HG03139 (cell line): Measurements from ENCODE around the gene CDKN2B-AS1.

Experiments
- ATAC-seq: cut with Tn5 transposase; IDR thresholded peaks from one replicate; pipeline ENCODE4 v1.9.1; 2021; ENCODE audit not compliant: unreplicated experiment

The CDKN2B-AS1 gene

DNA sequence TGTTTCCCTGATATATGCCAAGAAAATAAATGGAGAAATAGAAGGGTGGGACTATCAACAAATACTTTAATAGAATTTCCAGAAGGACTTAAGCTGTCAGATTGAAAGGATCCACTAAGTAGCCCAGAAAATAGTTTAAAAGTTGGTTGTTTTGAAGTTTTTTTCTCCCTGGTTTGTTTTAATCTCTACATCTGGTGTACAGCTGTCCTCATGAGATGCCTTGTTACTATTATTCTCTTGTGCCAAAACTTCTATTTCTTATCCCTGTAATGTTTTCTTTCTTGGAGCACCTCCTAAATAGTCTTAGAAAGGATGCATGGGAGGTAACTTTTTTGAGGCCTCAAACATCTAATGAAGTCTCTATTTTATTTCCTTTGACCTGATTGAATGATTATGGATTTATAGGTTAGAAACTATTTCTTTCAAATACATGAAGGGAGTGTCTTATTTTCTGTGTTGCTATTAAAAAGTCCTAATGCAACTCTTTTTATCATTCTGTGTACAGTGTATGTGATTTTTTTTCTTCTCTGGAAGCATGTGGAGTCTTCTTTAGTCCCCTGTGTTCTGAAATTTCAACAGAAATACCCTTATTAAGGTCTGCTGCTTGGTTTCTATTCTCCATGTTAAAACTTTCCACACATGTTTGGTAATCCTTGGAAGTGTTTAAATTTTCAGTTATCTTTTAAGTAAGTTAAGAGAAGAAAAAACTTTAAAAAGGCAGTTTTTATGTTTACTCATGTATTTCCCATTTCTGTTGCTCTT is 154.5 kb downstream of the CDKN2B-AS1 start:
- no peak for ATAC-seq

- ATAC-seq: no peak
These were observed 159.5 kb downstream of the CDKN2B-AS1 start for GRCh38 chr9:22154064-22154463.

- no peak for ATAC-seq
These were observed 162.0 kb downstream of the CDKN2B-AS1 start for GRCh38 chr9:22156586-22156985.

DNA sequence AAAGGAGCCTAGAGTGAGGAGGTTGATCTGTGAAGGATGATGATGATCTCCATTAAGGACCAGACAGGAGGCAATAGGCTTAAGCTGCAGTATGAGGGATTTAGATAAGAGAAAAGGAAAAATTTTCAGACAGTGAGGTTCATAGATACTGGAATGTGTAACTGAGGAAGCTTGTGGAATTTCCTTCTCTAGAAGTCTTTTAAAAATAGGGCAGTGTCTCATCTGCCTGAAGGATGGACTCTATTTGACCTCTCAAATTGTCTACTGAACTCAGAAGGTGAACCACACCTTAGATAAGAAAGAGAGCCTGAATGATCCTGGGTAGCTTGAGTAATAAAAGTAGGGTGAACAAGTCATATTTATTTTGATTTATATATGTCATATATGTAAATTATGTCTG is 162.7 kb downstream of the CDKN2B-AS1 start:
- ATAC-seq: no peak

GRCh38 chr9:22157828-22158227 is 163.2 kb downstream of the CDKN2B-AS1 start:
- no peak for ATAC-seq

DNA sequence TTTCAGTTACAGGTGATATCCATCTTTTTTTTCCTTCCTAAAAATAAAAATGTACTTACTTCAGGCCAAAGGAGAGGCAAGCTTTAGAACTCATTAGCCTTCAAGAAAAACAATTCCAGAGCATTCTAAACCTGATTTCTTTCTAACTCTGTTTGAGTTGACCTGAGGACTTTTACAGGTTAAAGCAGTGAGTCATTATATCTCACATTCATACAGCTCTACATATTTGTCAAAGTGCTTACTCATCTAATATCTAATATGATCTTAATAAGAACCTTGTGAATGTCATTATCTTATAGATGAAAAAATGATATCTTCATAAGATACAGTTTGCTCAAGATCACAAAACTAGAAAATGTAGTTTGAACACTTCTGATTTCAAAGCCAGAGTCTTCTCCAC is 163.7 kb downstream of the CDKN2B-AS1 start:
- ATAC-seq: no peak

GRCh38 chr9:22158927-22159346 is 164.3 kb downstream of the CDKN2B-AS1 start:
- ATAC-seq: no peak

- ATAC-seq: no peak
These were observed 165.0 kb downstream of the CDKN2B-AS1 start for GRCh38 chr9:22159586-22159985.

GRCh38 chr9:22160221-22160620 is 165.6 kb downstream of the CDKN2B-AS1 start:
- no peak for ATAC-seq

DNA sequence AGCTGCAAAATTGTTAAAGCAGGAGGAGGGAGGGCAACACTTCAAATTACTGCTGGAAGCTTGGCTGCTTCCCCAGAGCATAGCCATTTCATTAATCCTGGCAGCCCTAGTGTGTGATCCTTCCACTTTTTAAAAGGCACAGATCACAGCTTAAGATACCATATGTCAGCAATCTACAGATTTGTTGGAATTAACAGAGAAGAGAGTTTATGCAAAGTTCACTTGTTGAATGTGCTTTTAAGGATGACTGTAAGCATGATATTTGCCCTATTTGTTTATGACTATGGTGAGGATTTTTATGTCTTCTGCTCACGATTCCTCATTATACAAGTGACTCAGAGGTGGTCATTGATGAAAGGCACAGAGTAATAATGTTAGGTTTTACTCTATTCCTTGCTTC is 170.6 kb downstream of the CDKN2B-AS1 start:
- no peak for ATAC-seq

GRCh38 chr9:22169243-22169642 is 174.7 kb downstream of the CDKN2B-AS1 start:
- no peak for ATAC-seq

- ATAC-seq: no peak
These were observed 175.3 kb downstream of the CDKN2B-AS1 start for GRCh38 chr9:22169727-22170503.
